ENCODE results near the gene NOSIP.

- TF ChIP-seq, protein P1, sequence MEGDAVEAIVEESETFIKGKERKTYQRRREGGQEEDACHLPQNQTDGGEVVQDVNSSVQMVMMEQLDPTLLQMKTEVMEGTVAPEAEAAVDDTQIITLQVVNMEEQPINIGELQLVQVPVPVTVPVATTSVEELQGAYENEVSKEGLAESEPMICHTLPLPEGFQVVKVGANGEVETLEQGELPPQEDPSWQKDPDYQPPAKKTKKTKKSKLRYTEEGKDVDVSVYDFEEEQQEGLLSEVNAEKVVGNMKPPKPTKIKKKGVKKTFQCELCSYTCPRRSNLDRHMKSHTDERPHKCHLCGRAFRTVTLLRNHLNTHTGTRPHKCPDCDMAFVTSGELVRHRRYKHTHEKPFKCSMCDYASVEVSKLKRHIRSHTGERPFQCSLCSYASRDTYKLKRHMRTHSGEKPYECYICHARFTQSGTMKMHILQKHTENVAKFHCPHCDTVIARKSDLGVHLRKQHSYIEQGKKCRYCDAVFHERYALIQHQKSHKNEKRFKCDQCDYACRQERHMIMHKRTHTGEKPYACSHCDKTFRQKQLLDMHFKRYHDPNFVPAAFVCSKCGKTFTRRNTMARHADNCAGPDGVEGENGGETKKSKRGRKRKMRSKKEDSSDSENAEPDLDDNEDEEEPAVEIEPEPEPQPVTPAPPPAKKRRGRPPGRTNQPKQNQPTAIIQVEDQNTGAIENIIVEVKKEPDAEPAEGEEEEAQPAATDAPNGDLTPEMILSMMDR (IDR thresholded peaks at IDR 0.05): no peak
- TF ChIP-seq POLR2AphosphoS5 (IDR thresholded peaks at IDR 0.05): no peak
- TF ChIP-seq EP300 (IDR thresholded peaks at IDR 0.05): no peak
Measured at GRCh38 chr19:49512970-49513745, 67.2 kb downstream of the NOSIP start.
